ENCODE data around the gene STOML3.

The STOML3 gene

DNA sequence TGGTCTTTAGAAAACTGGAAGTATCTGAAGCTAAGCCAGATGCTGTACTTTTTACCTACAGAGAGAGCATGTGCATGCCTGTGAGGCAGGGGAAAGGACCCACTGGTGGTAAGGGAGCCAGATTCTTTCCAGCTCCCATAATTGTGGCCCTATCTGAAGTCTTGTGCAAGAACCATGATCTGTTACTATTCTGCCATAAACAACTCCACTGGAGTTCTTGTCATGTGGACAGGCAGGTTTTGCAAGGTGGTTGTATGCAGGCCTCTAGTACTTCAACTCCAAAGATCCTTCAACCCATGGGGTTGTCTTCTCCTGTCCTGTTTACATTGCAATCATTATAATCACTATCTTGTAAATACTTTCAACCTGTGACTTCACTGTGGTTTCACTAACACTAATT, 33.1 kb upstream of the STOML3 start:
- H3K27ac ChIP-seq, result no peak overlapping the region
- ChIA-PET CTCF (interaction anchor here (0.6 kb wide), 2 partner anchors 164 to 1063 kb away, joined by 3 to 4 read pairs; no protein-coding TSS in a partner anchor), POLR2A (ENCODE audit: low non-redundant PET) (no interaction called here)
- TF ChIP-seq, protein P1, sequence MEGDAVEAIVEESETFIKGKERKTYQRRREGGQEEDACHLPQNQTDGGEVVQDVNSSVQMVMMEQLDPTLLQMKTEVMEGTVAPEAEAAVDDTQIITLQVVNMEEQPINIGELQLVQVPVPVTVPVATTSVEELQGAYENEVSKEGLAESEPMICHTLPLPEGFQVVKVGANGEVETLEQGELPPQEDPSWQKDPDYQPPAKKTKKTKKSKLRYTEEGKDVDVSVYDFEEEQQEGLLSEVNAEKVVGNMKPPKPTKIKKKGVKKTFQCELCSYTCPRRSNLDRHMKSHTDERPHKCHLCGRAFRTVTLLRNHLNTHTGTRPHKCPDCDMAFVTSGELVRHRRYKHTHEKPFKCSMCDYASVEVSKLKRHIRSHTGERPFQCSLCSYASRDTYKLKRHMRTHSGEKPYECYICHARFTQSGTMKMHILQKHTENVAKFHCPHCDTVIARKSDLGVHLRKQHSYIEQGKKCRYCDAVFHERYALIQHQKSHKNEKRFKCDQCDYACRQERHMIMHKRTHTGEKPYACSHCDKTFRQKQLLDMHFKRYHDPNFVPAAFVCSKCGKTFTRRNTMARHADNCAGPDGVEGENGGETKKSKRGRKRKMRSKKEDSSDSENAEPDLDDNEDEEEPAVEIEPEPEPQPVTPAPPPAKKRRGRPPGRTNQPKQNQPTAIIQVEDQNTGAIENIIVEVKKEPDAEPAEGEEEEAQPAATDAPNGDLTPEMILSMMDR (conservative IDR thresholded peaks at IDR 0.05; ENCODE audit: low read depth), result no peak
- no peak for DNase-seq (ENCODE audit: low spot score)

DNA sequence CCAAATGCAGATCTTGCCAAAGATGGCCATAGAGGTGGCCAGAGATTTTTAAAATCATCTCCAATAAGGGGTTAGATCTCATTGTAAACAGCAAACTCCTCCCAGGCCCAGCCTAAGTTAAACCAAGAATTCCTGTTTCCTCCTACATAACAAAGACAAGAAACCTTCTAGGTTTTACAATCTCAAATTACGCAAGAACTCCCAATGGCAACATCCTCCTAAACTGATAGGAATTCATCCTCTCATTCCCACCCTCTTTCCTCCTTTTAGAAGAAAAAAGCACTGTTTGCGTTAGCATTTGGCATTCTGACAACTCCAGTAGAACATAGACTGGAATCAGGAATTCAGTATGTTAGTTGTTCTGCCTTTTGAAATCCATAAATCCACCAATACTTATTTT, 32.7 kb upstream of the STOML3 start:
- no peak overlapping the region for H3K27ac ChIP-seq
- ChIA-PET POLR2A (ENCODE audit: low non-redundant PET) (no interaction called here), CTCF (interaction anchor here (0.6 to 0.7 kb wide), 3 partner anchors 164 to 1486 kb away, joined by 3 to 4 read pairs (median 3); no protein-coding TSS in a partner anchor)
- TF ChIP-seq, protein P1 (conservative IDR thresholded peaks at IDR 0.05; ENCODE audit: low read depth), result no peak
- no peak for DNase-seq (ENCODE audit: low spot score)

DNA sequence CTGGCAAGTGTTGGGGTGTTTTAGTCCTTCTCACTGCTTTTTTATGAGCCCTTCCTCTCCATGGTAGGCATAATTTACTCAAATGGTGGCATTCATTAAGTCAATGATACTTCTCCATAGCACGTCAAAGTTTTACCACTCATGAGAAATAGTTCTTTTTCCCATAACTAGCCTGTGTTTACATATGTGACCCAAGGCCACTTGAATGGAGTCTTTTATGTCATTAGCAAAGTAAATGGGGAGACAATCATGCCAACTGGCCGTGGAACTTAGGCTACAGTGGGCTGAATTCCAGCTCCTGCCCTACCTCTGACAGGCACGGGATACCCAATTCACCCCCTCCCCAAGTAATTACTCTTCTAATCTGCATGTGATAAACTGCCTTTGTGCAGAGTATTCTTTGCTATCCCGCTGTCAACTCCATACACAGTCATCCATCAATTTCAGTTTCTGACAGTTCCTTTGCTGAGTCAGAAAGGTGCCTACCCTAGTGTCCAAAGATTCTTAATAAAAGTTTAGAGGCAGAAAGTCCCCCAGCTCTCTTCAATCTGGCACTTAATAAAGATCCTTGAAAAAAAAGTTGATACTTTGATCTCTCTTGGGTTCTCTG, 30.3 kb upstream of the STOML3 start:
- ChIA-PET POLR2A (ENCODE audit: low non-redundant PET) (no interaction called here), CTCF (no interaction called here)
- DNase-seq (ENCODE audit: low spot score), result no peak
- TF ChIP-seq, protein P1 (conservative IDR thresholded peaks at IDR 0.05; ENCODE audit: low read depth), result no peak
- no peak overlapping the region for H3K27ac ChIP-seq

DNA sequence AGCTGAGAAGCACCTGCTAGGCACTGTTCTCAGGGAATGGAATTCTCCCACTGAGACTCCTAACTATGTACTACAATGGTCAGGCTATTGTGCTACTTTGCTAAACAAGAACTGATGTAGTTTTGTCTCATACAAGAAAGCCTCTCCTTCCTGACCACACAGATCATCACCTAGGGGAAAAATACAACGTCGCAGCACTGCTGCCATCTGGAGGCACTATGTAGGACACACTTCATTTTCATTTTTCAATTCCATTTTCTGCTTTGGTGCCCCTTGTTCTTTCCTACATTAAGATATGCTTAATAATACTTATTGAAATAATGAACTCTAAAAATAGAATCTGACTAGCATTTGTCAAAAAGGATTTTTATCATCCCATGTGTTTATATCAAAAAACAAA, 26.2 kb upstream of the STOML3 start:
- POLR2A ChIA-PET (ENCODE audit: low non-redundant PET), result no interaction called here
- no peak overlapping the region for H3K27ac ChIP-seq
- DNase-seq (ENCODE audit: low spot score), result peak; percentile 33
- CTCF ChIA-PET, result interaction anchor here (0.6 to 1.4 kb wide), 7 partner anchors 24 to 331 kb away, joined by 3 to 10 read pairs (median 3); no protein-coding TSS in a partner anchor
- TF ChIP-seq, protein P1 (conservative IDR thresholded peaks at IDR 0.05; ENCODE audit: low read depth), result peak; percentile 56

DNA sequence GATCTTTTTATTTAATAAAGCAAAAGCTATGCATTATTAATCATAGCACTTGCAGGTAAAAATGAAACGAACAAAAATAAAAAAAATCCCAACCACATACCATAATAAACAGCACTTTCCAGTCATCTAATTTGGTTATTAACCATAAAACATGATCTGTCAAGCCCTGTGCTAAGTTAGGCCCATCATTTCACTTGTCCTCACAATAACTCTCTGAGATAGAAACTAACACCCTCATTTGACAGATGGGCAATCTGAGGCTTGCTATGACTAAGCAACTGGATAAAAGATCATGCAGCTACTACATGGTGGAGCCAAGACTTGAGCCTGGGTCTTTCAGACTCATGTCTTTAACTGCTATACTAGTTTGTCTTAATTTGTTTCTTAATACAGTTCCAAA, 25.5 kb upstream of the STOML3 start:
- DNase-seq (ENCODE audit: low spot score), result no peak
- ChIA-PET CTCF (interaction anchor here (0.5 to 1.4 kb wide), 4 partner anchors 46 to 500 kb away, joined by 3 to 10 read pairs (median 4); no protein-coding TSS in a partner anchor), POLR2A (ENCODE audit: low non-redundant PET) (no interaction called here)
- no peak overlapping the region for H3K27ac ChIP-seq
- TF ChIP-seq, protein P1 (conservative IDR thresholded peaks at IDR 0.05; ENCODE audit: low read depth), result no peak

DNA sequence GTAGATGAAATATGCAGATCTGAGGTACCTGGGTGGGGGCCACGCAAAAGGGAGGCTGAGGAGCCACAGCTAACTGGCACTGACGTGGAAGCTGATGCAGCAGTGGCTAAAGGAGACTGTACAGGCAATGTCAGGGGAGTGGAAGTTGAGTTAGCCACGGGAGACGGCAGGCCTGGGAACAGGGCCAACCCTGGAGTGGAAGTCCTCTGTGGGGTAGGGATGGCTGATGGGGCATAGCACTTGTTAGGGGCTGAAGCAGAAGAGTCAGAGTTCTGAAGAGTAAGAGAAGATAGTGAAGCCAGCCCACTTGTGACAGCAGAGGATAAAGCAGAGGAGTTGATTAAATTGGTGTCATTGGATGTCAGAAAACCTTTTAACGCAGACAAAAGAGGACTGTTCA, 22.8 kb upstream of the STOML3 start:
- TF ChIP-seq, protein P1 (conservative IDR thresholded peaks at IDR 0.05; ENCODE audit: low read depth), result no peak
- H3K27ac ChIP-seq, result no peak overlapping the region
- ChIA-PET CTCF (no interaction called here), POLR2A (ENCODE audit: low non-redundant PET) (no interaction called here)
- DNase-seq (ENCODE audit: low spot score), result no peak

All from RWPE1 (cell line).